NCI-H2171 (cell line): ENCODE data around the gene FXYD5.
"Not testable (repeated sequence)": the region's sequence is repeated elsewhere in the genome, so short reads cannot be mapped to it uniquely, and the experiment has no call there.

Source experiments
- DNase-seq: peaks from one replicate; lab custom pipeline; 2025; lab: John Stamatoyannopoulos, UW

FXYD5 gene

GRCh38 chr19:35138305-35138892 is 16.1 kb upstream of the FXYD5 start, which contains the start of gene FXYD1:
FXYD1 (plus strand) TSS chr19:35138824; CDS start chr19:35140080, 1,256 bp downstream.
- no peak for DNase-seq

- no peak for DNase-seq
Observed at GRCh38 chr19:35140207-35140961, 14.2 kb upstream of the FXYD5 start.

GRCh38 chr19:35140962-35141836 is 13.3 kb upstream of the FXYD5 start:
- peak; percentile 88 for DNase-seq

- no peak for DNase-seq
Observed at GRCh38 chr19:35141837-35142605, 12.5 kb upstream of the FXYD5 start.

GRCh38 chr19:35142606-35143230 is 11.8 kb upstream of the FXYD5 start:
- DNase-seq = peak; percentile 32

- no peak for DNase-seq
Observed at GRCh38 chr19:35143231-35143715, 11.3 kb upstream of the FXYD5 start, which contains the start of gene FXYD7. FXYD7 (plus strand) TSS chr19:35143255; CDS start chr19:35143334, 79 bp downstream.

- no peak for DNase-seq
Observed at GRCh38 chr19:35143818-35144217, 10.7 kb upstream of the FXYD5 start.

GRCh38 chr19:35144259-35144599 is 10.3 kb upstream of the FXYD5 start:
- no peak for DNase-seq

- DNase-seq = peak; percentile 80
Observed at GRCh38 chr19:35144600-35145436, 9.7 kb upstream of the FXYD5 start.

GRCh38 chr19:35146746-35147459 is 7.6 kb upstream of the FXYD5 start:
- no peak for DNase-seq

GRCh38 chr19:35149463-35149862 is 5.1 kb upstream of the FXYD5 start:
- no peak for DNase-seq

- DNase-seq = no peak
Observed at GRCh38 chr19:35150445-35150844, 4.1 kb upstream of the FXYD5 start.

GRCh38 chr19:35151273-35152065 is 3.1 kb upstream of the FXYD5 start:
- DNase-seq = no peak

- not testable (repeated sequence) for DNase-seq
Observed at GRCh38 chr19:35153129-35153522, 1.4 kb upstream of the FXYD5 start.

GRCh38 chr19:35153701-35154524 is 622 bp upstream of the FXYD5 start:
- DNase-seq = peak; percentile 37

- DNase-seq = no peak
Observed at GRCh38 chr19:35155441-35155840, 906 bp downstream of the FXYD5 start.

GRCh38 chr19:35155981-35156672 is 1.6 kb downstream of the FXYD5 start:
- DNase-seq = no peak
